WI38 (cell line): ENCODE results near the gene SESTD1.

Experiments
- H3K4me3 ChIP-seq: 2 replicates; pipeline ENCODE4 v1.5.1; 2011; ENCODE audit warnings: low read depth, mild to moderate bottlenecking, control low read depth, low read length
- CTCF ChIP-seq: IDR thresholded peaks from 2 replicates; pipeline ENCODE4 v1.5.1; 2012; ENCODE audit warnings: low read depth, mild to moderate bottlenecking, control low read depth, low read length

The SESTD1 gene

GRCh38 chr2:179165356-179166000, 99.2 kb downstream of the SESTD1 start:
- no peak overlapping the region for H3K4me3 ChIP-seq
- TF ChIP-seq CTCF, result no peak

- no peak overlapping the region for H3K4me3 ChIP-seq
- no peak for TF ChIP-seq CTCF
Measured at GRCh38 chr2:179141206-179141605, 123.4 kb downstream of the SESTD1 start.

GRCh38 chr2:179140571-179140970, 124.1 kb downstream of the SESTD1 start:
- TF ChIP-seq CTCF, result no peak
- H3K4me3 ChIP-seq, result no peak overlapping the region

DNA sequence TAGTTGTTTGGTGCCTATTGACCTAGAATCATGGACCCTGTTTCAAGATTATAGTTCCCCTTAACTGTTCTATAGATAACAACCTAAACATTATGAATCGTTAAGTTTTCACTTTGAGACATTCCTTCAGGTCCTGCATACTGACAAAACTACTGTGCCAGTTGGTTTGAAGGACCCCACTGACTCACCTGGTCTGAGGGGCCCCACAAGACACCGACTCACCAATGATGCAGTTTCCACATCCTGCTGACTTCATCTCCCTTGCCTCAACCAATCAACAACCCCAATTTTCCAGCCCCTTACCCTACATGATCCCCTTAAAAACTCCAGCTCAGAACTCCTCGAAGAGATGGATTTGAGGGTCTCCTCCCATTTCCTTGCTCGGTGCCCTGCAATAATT, 125.1 kb downstream of the SESTD1 start:
- TF ChIP-seq CTCF, result no peak
- H3K4me3 ChIP-seq, result no peak overlapping the region

GRCh38 chr2:179137200-179137759, 127.4 kb downstream of the SESTD1 start:
- TF ChIP-seq CTCF, result no peak
- no peak overlapping the region for H3K4me3 ChIP-seq

DNA sequence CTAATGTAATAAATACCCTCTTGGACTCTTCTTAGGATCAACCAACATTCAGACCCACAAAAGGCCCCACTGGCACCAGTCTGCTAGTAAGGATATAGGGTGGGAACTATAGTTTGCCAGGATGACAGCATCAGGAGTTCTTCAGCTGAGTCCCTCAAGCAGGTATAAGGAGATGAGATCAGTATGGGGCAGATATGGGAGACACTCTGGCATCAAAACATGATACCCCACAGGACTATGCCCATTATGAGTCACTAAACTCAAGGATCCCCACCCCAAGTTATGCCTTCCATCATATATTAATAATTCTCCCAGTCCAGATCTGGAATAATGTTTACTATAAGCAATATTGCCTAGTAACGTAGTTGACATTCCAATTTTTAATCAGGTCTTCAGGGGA, 131.6 kb downstream of the SESTD1 start:
- TF ChIP-seq CTCF, result no peak
- no peak overlapping the region for H3K4me3 ChIP-seq

- H3K4me3 ChIP-seq, result no peak overlapping the region
- TF ChIP-seq CTCF, result no peak
Measured at GRCh38 chr2:179132076-179132475, 132.6 kb downstream of the SESTD1 start.
